Omental fat pad (tissue), 4 donors: ENCODE measurements around the gene SIAH1. TPM values are rescaled to one million over a fixed set of nuclear protein-coding genes. Genes with fewer than 3 reads are reported as not detected.
"Not testable (repeated sequence)": the region's sequence is repeated elsewhere in the genome, so short reads cannot be mapped to it uniquely, and the experiment has no call there.

Experiments
- ATAC-seq: fragments of 150-250 bp; one replicate; pipeline ENCODE4 v1.9.1; 2016; ENCODE audit warnings: mild to moderate bottlenecking, moderate library complexity; ENCODE audit not compliant: low FRiP score
- DNase-seq: peaks from one replicate; pipeline ENCODE4 v3.0.0-alpha.2; 2019; ENCODE audit warnings: low spot score
- CTCF ChIP-seq, 3 donors: fragments of 450-650 bp; IDR thresholded peaks; one replicate each; pipeline ENCODE4 v1.5.1; 2016 to 2017; ENCODE audit warnings: antibody characterized with exemption in 3 of 3, mild to moderate bottlenecking in 3 of 3, moderate library complexity in 2 of 3
- total RNA-seq, 4 donors: library from RNA; depleted of rRNA; stranded (reverse); fragments of >200 nt; gene quantifications; one replicate each; pipeline ENCODE4 v1.1.0, GENCODE V29; 2016

The SIAH1 gene
- total RNA-seq, 4 donors from 2014 or later = 30.7 to 42.7 (median 39.6) TPM

- DNase-seq (no peak), ATAC-seq (no peak)
- TF ChIP-seq CTCF (IDR thresholded peaks at IDR 0.05) = no peak
These were observed 30.0 kb downstream of the SIAH1 start for GRCh38 chr16:48354877-48355855.

- not testable (repeated sequence) for DNase-seq, ATAC-seq
These were observed 30.8 kb downstream of the SIAH1 start for GRCh38 chr16:48354385-48354784.

- peak in 1 of 3 donors; percentile 64 for TF ChIP-seq CTCF (IDR thresholded peaks at IDR 0.05)
- DNase-seq = no peak
- peak; percentile 77 for ATAC-seq
These were observed 31.5 kb downstream of the SIAH1 start for GRCh38 chr16:48353565-48354163.

- no peak for TF ChIP-seq CTCF (IDR thresholded peaks at IDR 0.05)
- ATAC-seq (no peak), DNase-seq (no peak)
These were observed 32.4 kb downstream of the SIAH1 start for GRCh38 chr16:48352648-48353390.

GRCh38 chr16:48350736-48351135, 34.5 kb downstream of the SIAH1 start:
- no peak for ATAC-seq
- TF ChIP-seq CTCF (IDR thresholded peaks at IDR 0.05) = no peak
- no peak for DNase-seq

GRCh38 chr16:48347980-48348379, 37.2 kb downstream of the SIAH1 start:
- no peak for TF ChIP-seq CTCF (IDR thresholded peaks at IDR 0.05)
- DNase-seq = no peak
- no peak for ATAC-seq

GRCh38 chr16:48347191-48347865, 37.9 kb downstream of the SIAH1 start:
- no peak for TF ChIP-seq CTCF (IDR thresholded peaks at IDR 0.05)
- ATAC-seq (no peak), DNase-seq (no peak)
